ENCODE data around the gene SPTB.
"Not testable (repeated sequence)": the region's sequence is repeated elsewhere in the genome, so short reads cannot be mapped to it uniquely, and the experiment has no call there.

Gene SPTB

GRCh38 chr14:64879635-64880220 is at the start of gene SPTB:
SPTB (minus strand) TSS chr14:64879907; CDS start chr14:64823094, 56,813 bp downstream.
- DNase-seq, result peak; percentile 71

DNA sequence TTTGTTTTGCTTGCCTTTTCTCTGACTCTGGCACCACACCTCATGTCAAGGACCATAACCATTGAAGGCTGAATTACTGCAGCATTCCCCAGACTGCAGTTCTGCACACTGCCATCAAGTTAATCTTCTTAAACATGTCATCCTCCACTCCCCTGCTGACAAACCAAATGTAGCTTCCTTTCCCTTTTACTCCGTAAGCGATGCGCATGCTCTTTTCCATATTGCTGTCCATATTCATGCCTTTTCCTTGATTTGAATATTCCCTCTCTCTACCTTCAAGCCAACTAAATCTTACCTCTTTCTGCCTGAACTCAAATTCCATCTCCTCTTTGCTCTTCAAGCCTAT is 49.3 kb upstream of the SPTB start:
- no peak for DNase-seq

DNA sequence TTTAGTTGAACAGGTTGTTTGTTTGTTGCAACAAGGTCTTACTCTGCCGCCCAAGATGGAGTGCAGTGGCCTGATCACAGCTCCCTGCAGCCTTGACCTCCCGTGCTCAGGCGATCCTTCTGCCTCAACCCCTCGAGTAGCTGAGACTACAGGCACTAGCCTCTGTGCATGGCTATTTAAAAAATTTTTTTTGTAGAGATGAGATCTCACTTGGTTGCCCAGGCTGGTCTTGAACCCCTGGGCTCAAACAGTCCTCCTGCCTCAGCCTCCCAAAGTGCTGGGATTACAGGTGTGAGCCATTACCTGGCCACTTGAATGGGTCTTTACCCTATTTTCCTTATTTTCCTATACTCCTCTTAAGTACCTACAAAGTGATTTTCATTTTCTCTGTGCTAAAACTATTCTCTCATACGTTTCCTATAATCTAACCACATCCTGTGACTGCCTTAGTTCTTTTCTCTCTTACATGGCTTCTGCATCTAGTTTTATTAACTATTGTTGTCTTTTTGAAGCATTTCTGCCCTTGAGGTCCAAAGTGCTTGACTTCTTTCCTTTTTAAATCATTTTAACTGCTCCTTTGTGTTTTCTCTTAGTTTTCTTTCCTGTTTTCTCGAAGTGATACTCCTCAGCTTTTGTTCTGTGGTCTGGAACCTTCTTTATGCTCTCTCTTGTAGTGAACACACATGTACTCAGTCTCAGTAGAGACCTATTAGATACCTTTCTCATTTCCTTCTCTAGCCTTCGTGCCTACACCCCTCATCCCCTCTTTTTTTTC is 48.7 kb upstream of the SPTB start:
- no peak for DNase-seq

DNA sequence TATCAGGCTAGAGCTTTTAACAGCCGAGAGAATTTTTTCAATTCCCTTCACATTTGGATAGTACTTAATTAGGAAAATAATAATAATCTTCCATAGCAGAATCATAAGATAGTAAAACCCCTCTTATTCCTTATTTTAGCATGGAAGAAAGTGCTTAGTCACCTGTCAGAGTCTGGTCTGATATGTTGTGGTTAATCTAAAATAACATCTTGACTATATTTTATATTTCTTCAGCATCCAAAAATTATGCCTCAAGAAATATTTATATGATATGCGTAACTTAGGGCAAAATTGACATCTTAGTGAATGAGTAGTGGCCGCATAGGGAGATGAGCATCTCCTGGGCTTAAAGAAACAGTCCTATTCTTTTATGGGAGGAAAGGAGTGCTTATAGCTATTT is 47.3 kb upstream of the SPTB start:
- no peak for DNase-seq

DNA sequence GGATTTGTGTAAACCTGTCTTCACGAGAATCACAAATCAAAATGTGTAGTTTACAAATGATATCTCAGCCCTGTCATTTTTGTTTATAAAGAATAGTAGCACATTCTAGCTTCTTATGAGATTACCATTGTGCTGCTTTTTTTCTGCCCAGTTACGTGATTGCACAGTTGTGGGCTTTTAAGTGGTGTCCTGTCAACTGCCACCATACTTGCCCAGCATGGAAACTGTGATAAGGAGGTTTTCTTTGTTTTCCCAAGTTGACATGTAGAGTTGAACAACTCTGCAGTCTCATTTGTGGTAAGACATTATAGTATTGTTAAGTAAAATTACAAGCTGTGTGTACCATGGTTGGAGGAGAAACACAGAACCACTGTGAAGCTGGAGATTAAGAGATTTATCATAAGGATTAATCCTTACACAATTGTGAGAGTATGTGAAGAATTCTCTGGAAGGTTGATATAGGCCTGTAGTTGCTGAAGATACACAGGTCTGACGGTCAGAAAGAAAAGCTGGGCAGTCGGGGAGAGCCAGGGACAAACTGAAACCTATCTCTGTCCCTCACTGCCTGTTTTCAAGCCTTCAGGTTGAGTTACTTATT is 46.8 kb upstream of the SPTB start:
- no peak for DNase-seq

DNA sequence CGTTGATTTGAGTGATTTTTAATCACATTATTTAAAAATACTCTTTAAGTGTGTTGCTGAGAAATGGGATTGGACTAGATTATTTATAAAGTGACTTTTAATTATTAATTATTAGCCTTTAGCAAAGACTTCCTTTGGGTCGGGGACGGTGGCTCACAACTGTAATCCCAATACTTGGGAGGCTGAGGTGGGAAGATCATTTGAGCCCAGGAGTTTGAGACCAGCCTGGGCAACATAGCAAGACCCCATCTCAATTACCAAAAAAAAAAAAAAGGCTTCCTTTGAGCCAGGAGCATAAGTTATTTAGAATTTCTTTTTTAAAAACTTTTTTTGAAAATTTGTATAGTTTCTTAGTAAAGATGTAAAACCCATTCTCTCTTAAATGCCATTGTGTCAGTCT is 43.3 kb upstream of the SPTB start:
- DNase-seq, result no peak

DNA sequence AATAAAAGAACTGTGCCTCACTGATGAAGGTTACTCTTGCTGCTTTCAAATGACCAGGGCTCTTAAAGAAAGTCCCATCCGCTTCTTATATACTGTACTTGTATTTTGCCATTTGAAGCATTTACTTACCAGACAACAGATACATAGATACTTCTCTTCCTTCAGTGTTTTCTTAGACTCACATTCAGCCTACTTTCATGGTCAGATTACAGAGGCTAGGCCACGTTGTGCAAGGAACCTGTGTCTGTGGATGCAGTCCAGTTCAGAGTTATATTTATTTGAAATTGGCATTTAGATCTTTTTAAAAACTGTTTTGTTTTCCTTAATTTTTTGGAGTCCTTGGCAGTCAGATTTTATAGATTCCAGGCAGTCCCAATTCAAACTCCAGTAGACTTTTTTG is 40.8 kb upstream of the SPTB start:
- DNase-seq, result no peak

- DNase-seq, result no peak
Observed at GRCh38 chr14:64919618-64920017, 39.9 kb upstream of the SPTB start.

GRCh38 chr14:64919215-64919614 is 39.5 kb upstream of the SPTB start:
- no peak for DNase-seq

GRCh38 chr14:64918216-64918615 is 38.5 kb upstream of the SPTB start:
- DNase-seq, result no peak

GRCh38 chr14:64915797-64916196 is 36.1 kb upstream of the SPTB start:
- no peak for DNase-seq

DNA sequence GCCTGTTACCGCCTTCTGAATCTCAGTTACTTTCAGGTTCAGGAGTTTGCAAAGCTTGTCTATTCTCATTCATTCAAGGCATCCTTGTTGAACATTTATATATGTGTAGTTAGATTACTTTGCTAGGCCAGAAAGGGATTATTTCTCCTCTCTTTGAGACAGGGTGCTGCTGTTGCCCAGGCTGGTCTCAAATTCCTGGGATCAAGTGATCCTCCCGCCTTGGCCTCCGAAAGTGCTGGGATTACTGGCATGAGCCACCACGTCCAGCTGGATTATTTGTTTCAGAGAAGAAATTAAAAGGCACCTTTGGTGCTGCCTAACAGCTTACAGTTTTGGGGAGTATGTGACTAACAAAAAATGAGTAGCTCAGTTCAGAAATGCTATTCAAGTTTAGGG is 35.3 kb upstream of the SPTB start:
- DNase-seq, result no peak

GRCh38 chr14:64914237-64915028 is 34.7 kb upstream of the SPTB start, which contains the start of gene CHURC1:
CHURC1 (plus strand) TSS chr14:64914455; CDS start chr14:64914496, 41 bp downstream.
- peak; percentile 98 for DNase-seq

- not testable (repeated sequence) for DNase-seq
Observed at GRCh38 chr14:64913477-64913876, 33.8 kb upstream of the SPTB start.

DNA sequence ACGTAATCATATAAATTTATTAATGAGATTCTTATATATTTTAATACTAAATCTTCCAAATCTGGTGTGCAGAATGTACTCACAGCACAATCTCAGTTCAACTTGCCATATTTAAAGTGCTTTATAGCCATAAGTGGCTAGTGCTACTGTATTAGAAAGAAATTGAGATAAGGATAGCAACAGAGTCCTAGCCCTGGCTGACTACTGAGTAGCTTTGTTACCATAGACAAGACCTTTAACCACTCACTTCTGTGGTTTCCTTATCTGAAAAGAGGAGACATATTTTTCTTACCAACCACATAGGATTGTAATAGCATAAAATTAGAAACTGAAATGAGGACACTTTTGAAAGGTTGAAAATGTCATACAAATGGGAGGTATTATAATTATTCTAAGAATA is 32.6 kb upstream of the SPTB start:
- DNase-seq, result no peak

DNA sequence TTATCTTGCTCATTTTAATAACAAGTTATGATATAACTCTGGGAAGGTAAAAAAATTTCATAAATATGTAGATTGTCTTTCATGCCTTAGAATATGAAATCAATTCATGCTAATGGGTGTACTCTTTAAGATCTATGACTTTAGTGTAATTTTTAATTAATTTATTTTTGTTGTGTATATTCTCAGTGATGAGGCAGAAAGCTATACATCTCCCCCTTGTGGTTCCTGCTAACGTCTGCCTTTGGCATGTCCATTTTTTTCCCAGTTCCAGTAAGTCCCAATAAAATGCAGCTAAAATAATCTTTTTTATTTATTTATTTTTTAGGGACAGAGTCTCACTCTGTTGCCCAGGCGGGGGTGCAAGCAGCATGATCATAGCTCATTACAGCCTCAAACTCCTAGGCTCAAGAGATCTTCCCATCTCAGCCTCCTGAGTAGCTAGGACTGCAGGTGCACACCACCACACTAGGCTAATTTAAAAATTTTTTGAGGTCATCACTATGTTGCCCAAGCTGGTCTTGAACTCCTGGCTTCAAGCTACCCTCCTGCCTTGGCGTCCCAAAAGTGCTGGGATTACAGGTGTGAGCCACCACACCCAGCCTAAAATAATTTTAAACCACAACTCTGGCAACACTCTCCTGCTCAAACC is 31.3 kb upstream of the SPTB start:
- DNase-seq, result no peak

- DNase-seq, result no peak
Observed at GRCh38 chr14:64906022-64906421, 26.3 kb upstream of the SPTB start.

DNA sequence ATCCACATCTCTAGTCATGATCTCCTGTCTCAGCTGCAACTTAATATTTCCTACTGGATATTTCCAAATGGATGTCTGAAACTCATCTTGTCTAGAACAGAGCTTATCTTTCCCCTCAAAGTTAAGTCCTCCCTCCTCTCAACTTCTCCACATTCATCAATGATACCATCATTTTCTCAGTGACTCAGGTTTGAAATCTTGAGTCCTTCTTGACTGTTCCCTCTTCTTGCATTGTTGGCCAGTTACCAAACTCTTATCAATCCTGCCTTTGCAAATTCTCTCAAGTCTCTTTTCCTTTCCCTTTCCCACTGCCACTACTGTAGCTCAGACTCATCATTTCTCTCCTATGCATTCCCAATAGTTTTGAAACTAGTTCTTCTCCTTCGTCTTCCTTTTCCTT is 20.3 kb upstream of the SPTB start:
- no peak for DNase-seq

DNA sequence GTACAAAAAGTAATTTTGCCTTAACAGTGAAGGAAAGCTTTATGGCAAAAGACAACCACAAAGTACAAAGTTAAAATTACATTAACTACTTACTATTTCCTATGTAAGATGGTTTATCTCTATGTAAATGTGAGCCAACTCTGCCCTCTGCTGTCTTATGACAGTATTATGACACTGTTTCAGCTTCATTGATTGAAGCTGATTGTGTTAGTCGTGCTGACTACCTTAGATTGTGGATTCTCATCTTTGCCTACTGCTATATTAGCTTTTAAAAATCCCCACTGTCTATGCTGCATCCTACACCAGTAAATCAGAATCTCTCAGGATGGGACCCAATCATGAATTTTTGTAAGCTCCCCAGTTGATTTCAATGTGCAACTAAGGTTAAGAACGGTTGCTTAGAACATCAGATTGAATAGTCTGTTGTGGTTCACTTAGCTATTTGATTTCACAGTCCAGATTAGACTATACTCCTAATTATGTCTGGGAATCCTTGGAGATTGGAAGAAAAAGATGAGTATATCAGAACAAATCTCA is 12.2 kb upstream of the SPTB start:
- DNase-seq, result no peak

GRCh38 chr14:64891173-64891838 is 11.6 kb upstream of the SPTB start:
- no peak for DNase-seq

DNA sequence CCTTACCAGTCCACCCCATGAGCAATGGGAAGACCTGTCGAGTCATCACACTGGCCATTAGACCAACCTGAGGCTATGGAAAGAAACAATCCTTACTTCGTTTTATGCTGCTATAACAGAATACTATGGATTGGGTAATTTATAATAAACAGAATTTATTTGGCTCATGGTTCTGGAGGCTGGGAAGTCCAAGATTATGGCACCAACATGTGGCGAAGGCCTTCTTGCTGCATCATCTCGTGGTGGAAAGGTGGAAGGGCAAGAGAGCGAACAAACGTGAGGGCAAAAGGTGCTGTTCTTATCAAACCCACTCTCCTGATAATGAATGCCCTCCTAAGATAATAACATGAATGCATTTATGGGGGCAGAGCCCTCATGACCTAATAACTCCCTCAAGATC is 9.6 kb upstream of the SPTB start:
- no peak for DNase-seq

DNA sequence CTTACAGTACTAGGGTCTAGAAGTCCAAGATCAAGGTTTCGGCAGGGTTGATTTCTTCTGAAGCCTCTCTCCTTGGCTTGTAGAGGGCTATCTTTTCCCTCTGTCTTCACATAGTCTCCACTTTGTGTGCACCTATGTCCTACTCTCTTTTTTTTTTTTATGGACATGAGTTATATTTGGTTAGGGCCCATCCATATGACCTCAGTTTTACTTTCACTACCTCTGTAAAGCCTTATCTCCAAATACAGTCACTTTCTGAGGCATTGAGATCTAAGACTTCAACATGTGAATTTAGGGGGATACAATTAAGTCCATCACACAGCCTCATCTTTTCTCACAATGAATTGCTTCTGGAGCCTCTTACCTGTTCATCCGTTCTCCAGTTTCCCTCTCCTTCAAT is 5.9 kb upstream of the SPTB start:
- DNase-seq, result no peak
